Central memory CD8-positive, alpha-beta T cell (primary cell): ENCODE data around the gene PNKD.
A peak's percentile ranks its signal among the peaks of the same experiment; 100 is the strongest.

Experiments used
- ATAC-seq: fragments of 150-1000 bp; cut with Tn5 transposase; replicated peaks from 2 replicates; pipeline ENCODE4 v1.10.0; 2022; ENCODE audit warnings: mild to moderate bottlenecking, moderate FRiP score, moderate number of reproducible peaks; ENCODE audit not compliant: poor library complexity, severe bottlenecking; ENCODE audit errors: extremely low read depth
- DNase-seq, 2 donors: peaks; one replicate each; pipeline ENCODE4 v3.0.0; 2021; ENCODE audit warnings: low spot score in 2 of 2
- H3K27ac Mint-ChIP-seq: one replicate; pipeline ENCODE4 v1.8.0; 2022; ENCODE audit warnings: low read depth, mild to moderate bottlenecking, moderate library complexity, mixed read lengths
- H3K27me3 Mint-ChIP-seq: one replicate; pipeline ENCODE4 v1.8.0; 2022; ENCODE audit warnings: mixed read lengths
- H3K36me3 Mint-ChIP-seq: one replicate; pipeline ENCODE4 v1.8.0; 2022; ENCODE audit warnings: mild to moderate bottlenecking, moderate library complexity, mixed read lengths; ENCODE audit not compliant: insufficient read depth
- H3K4me1 Mint-ChIP-seq: one replicate; pipeline ENCODE4 v1.8.0; 2022; ENCODE audit warnings: mixed read lengths
- H3K4me3 Mint-ChIP-seq: one replicate; pipeline ENCODE4 v1.8.0; 2022; ENCODE audit warnings: mild to moderate bottlenecking, moderate library complexity, mixed read lengths
- H3K9me3 Mint-ChIP-seq: one replicate; pipeline ENCODE4 v1.8.0; 2022; ENCODE audit warnings: mixed read lengths

PNKD gene

DNA sequence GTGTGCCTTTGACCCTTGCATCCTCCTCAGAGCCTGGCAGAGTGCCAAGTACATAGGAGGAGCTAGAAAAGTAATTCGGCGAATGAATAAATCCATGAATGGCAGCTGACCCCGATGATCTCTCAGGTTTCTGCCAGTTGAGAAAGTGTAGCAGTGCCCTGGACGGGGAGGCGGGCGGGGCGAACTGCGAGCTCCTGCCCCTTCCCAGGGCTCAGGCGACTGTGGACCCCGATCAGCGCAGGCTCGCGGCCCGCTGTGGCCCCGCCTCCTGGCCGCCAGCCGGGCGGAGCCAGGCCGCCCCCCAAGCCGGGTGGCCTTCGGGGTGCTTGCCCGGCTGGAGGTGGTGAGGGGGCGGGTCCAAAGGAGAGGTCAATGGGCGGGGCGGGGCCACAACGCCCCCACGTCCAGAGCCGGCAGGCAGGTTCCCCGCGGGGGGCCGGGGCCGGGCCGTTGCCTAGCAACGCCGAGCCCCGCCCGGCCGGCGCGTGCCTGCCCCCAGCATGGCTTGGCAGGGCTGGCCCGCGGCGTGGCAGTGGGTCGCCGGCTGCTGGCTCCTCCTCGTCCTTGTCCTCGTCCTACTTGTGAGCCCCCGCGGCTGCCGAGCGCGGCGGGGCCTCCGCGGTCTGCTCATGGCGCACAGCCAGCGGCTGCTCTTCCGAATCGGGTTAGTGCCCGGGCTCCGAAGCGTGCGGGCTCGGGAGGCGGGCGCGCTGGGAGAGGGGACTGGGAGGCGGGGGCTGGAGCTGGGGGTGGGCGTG is 52.6 kb downstream of the PNKD start:
- ATAC-seq, result peak; percentile 71
- Mint-ChIP-seq H3K27me3 (peaks cover 10% of the 10 kb centered on the region), H3K9me3 (no peaks in the 10 kb centered on the region)

DNA sequence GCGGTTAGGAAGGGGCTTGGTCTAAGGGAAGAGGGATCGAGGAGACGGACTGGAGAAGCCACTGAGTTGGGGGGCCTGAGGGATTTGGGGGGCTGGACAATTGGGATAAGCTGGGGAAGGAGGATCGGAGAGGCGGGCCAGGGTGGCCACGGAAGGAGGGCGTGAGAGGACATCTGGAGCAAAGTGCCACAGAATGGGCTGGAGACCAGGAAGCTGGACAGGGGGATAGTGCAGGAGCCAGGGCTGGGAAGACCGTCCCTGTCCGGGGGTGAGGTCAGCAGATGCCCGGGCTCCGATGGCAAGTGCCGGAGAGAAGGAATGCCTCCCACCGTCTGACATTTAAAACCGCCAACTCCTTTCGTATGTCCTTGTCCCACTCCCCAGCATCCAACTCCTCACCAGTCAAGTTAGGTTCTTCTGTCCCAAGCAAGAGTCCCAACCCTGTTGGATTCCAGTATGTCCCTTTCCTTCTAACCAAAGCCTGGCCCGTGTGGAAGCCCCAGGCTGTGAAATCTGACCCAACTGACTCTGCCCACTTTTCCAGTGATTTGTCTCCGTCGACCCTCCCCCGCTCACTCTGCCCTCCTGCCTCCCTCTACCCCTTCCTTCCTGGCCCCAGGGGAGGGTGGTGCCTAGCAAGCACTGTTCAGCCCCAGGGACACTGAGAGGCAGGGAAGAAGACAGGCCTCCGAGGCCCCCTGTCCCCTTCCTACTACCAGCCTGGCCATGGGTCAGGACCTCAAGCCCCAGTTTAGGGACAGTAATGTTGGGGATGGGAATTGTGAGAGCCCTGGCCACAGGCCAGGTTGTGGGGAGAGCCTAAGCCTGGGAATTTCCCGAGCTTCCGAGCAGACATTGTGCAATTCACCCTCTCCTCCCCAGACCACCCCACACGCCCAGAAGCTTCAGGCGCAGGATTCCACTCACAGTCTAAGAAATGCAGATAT is 53.5 kb downstream of the PNKD start:
- Mint-ChIP-seq H3K27me3 (peaks cover 10% of the 10 kb centered on the region), H3K9me3 (no peaks in the 10 kb centered on the region), H3K4me1 (peaks cover 17% of the 10 kb centered on the region), H3K4me3 (peak overlapping the region; percentile 83), H3K27ac (no peak overlapping the region), H3K36me3 (no peaks in the 10 kb centered on the region)
- DNase-seq (no peak), ATAC-seq (no peak)

More for the DNA sequence above, 52.6 kb downstream of the PNKD start:
- peak overlapping the region; percentile 83 for H3K4me3 Mint-ChIP-seq
- no peak overlapping the region for H3K27ac Mint-ChIP-seq
- DNase-seq, result no peak
- H3K36me3 Mint-ChIP-seq, result no peaks in the 10 kb centered on the region
- H3K4me1 Mint-ChIP-seq, result peaks cover 18% of the 10 kb centered on the region

DNA sequence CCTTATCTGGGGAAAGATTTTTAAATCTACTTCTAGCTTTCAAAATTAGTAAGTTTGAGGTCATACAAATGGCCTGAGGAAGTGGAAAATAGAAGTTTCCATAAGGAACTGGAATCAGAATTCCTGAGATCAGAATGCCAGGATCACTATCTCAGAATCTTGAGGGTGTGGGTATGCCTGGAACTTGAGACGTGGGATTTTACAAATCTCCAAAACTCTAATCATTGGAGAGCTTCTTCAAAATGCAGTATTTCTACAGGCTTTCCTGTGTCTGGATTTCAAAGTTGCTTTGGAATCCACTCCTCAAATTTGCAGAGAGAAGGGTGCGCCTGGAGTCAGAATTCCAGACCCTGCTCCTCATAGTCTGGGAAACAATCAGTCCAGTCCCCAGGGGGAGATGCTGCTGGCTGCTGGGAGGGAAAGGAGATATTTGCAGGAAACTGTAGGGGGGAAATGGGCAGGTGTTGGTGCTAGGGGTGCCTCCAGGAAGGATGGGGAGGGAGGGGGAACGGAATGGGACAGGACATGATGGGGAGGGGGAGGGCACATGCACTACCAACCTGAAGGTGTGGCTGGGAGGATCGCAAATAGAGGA is 55.3 kb downstream of the PNKD start:
- Mint-ChIP-seq H3K27me3 (peaks cover 10% of the 10 kb centered on the region), H3K36me3 (no peaks in the 10 kb centered on the region), H3K4me1 (peaks cover 17% of the 10 kb centered on the region), H3K9me3 (no peaks in the 10 kb centered on the region), H3K27ac (no peak overlapping the region), H3K4me3 (no peak overlapping the region)
- DNase-seq, result no peak
- ATAC-seq, result no peak

DNA sequence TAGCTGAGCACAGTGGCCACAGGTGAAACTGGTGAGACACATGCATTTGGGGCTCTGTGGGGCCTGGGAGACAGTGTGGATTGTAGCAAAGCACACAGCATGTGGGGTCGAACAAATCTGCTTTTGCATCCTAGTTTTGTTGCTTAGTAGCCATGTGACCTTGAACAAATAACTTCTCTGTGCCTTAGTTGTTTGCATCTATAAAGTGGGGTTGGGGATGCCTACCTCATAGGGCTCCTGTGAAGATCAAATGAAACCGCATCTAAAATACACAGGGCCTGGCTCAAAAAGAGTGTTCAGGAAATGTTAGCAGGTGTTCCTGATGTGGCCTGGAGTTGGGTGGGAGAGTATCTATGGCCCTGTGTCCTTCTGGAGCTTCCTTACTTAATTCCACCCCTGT is 56.0 kb downstream of the PNKD start:
- DNase-seq, result no peak
- H3K4me1 Mint-ChIP-seq, result peaks cover 17% of the 10 kb centered on the region
- H3K4me3 Mint-ChIP-seq, result no peak overlapping the region
- peaks cover 10% of the 10 kb centered on the region for H3K27me3 Mint-ChIP-seq
- ATAC-seq, result no peak
- H3K36me3 Mint-ChIP-seq, result no peaks in the 10 kb centered on the region
- H3K27ac Mint-ChIP-seq, result no peak overlapping the region
- H3K9me3 Mint-ChIP-seq, result no peaks in the 10 kb centered on the region

DNA sequence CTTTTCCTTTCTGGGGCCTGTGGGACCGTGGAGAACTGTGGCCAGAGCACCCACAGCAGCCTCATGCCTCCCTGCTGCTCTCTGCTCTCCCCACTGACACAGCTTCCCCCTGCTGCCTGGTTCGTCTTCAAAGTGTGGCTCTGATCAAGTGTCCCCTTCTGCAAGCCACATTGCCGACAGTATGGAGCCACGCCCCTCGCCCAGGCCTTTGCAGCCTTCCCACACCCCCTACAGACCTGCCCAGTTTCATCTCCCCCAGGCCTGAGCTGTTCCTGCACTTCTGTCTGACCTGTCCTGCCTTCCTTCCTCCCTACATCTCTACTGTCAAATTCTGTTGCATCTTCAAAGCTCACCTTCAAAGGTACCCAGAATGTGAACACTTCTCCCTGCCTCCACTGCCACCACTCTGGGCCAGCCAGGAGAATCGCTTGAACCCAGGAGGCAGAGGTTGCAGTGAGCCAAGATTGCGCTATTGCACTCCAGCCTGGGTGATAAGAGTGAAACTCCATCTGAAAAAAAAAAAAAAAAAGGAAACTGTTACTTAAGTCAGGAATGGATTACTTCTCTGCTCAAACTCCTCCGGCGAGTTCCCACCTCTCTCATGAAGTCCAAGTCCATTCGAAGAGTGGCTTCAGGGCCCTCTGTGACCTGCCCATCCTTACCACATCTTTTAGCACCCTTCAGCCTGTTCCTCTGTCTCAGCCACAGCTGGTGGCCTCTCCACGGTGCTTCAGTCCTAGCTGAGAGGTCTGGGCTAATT is 57.3 kb downstream of the PNKD start:
- Mint-ChIP-seq H3K4me1 (peaks cover 10% of the 10 kb centered on the region), H3K4me3 (no peak overlapping the region)

DNA sequence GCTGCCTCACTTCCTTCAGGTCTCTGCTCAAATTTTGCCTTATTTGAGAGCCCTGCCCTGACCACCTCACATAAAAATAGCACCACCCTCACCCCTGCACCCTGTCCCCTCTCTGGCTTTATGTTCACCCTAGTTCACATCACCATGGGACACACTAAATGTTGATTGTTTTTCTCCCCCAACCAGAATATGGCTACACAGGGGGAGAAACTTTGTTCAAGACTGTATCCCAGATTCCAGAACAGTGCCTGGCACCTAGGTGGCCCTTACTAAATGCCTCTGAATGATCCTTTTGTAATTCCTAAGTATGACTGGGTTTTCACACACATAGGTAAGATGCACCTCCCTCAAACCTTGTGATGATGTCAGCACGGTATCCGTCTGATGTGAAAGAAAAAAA is 58.0 kb downstream of the PNKD start:
- Mint-ChIP-seq H3K9me3 (no peaks in the 10 kb centered on the region), H3K4me3 (no peak overlapping the region), H3K27me3 (peaks cover 10% of the 10 kb centered on the region), H3K36me3 (no peaks in the 10 kb centered on the region), H3K4me1 (peaks cover 8% of the 10 kb centered on the region), H3K27ac (no peak overlapping the region)
- ATAC-seq (no peak), DNase-seq (no peak)

More for the DNA sequence above, 57.3 kb downstream of the PNKD start:
- Mint-ChIP-seq H3K27ac (no peak overlapping the region), H3K36me3 (no peaks in the 10 kb centered on the region), H3K9me3 (no peaks in the 10 kb centered on the region), H3K27me3 (peaks cover 10% of the 10 kb centered on the region)
- no peak for ATAC-seq
- no peak for DNase-seq

DNA sequence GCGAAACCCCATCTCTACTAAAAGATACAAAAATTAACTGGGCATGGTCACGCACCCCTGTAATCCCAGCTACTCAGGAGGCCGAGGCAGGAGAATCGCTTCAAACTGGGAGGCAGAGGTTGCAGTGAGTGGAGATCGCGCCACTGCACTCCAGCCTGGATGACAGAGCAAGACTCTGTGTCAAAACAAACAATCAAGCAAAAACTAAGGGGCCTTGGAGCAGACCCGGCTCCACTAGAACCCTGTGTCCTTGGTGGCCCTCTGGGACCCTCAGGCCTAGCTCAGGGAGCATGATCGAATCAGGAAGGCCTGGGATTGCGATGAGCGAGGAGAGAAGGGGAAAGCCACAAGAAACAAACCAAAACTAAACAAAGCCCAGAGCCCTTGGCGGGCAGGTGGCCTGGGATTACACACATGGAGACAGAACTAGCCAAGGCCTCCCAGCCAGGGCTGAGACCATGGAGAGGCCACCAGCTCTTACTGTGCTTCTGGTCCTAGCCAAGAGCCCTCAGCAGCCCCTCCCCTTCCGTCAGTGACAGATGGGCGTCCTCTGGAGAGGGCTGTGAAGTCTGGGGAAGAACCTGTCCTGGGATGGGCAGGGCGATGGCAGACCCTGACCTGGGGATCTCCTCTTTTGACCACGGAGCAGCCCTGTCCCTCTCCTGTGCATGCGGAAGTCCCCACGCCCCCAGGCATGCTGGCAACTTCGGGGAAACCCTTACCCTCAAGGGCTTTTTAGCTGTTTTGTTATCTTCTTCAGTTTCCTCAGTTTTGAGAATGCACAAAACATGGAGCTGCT is 58.9 kb downstream of the PNKD start:
- H3K9me3 Mint-ChIP-seq, result no peaks in the 10 kb centered on the region
- ATAC-seq (no peak), DNase-seq (no peak)
- H3K27ac Mint-ChIP-seq, result no peak overlapping the region
- H3K27me3 Mint-ChIP-seq, result peaks cover under 1% of the 10 kb centered on the region
- H3K4me3 Mint-ChIP-seq, result no peak overlapping the region
- no peaks in the 10 kb centered on the region for H3K36me3 Mint-ChIP-seq
- no peaks in the 10 kb centered on the region for H3K4me1 Mint-ChIP-seq

DNA sequence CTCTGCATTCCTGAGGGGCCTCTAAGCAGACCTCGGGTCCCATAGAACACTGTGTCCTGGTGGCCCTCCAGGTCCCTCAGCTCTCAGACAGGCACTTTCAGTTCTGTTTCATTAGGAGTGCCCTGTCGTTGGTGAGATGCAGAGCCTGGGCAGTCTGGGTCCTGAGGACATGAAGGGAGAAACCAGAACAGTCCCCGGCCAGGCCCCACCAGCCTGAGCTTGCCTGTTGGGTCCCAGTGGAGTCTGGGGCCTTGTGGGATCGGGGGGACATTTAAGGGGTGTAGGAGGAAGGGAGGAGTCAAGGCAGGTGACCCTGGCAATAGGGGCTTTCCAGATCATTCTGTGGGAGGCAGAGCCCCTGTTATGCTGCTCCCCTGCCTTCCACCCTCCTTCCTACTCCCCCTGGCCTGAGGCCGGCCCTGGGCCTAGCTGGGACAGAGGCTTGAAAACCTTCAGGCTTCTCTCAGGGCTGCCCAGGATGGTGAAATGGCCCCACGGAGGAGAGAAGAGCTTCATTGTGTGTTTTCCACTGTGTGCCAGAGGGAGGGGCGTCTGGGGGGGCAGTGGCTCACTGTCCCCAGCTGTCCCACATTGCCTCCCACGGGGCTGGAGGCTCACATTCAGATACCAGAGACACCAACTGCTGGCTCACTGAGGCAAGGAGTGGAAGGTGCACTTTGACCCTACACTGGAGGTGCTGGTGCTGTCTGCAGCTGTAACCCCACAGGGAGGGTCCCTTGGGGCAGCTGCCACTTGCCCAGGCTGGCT is 59.7 kb downstream of the PNKD start:
- DNase-seq (no peak), ATAC-seq (no peak)
- H3K4me1 Mint-ChIP-seq, result no peaks in the 10 kb centered on the region
- H3K4me3 Mint-ChIP-seq, result no peak overlapping the region
- no peak overlapping the region for H3K27ac Mint-ChIP-seq
- H3K9me3 Mint-ChIP-seq, result no peaks in the 10 kb centered on the region
- no peaks in the 10 kb centered on the region for H3K27me3 Mint-ChIP-seq
- no peaks in the 10 kb centered on the region for H3K36me3 Mint-ChIP-seq

DNA sequence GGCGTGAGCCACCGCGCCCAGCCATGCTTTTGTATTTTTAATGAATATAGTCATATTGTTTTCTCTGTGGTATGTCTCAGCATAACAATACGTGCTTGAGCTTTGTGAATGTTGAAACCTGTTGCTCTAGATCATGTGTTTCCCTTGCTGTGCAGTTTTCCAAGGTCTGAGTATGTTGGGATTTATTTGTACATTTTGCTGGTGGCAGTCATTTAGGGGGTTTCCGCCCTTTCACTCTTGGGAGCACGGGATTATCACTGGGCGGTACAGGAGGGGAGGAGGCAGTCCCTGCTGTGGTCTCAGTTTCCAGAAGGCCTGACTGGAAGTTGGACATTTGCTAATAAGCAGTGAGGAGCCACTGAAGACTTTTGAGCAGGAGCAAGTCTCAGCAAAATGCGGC is 61.4 kb downstream of the PNKD start:
- H3K4me3 Mint-ChIP-seq, result no peak overlapping the region
- DNase-seq (no peak), ATAC-seq (no peak)
- no peaks in the 10 kb centered on the region for H3K27me3 Mint-ChIP-seq
- H3K9me3 Mint-ChIP-seq, result no peaks in the 10 kb centered on the region
- H3K4me1 Mint-ChIP-seq, result no peaks in the 10 kb centered on the region
- H3K36me3 Mint-ChIP-seq, result no peaks in the 10 kb centered on the region
- no peak overlapping the region for H3K27ac Mint-ChIP-seq

DNA sequence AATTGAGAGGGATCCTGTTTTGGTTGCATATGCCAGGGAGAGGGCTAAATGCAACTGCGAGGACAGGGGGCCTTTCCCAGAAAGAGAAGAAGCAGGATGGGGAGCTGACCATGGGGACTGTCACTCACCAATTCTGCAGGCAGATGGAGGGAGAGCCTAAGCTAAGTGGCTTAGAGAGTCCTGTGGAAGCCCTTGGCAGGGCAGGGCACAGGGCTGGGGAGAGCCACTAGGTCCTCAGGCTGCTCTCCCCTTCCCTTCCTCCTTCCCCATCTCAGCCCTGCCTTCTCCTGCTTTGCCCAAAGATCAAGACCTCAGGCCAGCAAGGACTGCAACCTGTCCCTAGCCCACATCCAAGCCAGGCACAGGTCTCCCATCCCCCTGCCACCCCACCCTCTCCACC is 62.0 kb downstream of the PNKD start:
- Mint-ChIP-seq H3K27ac (no peak overlapping the region), H3K9me3 (no peaks in the 10 kb centered on the region), H3K4me1 (no peaks in the 10 kb centered on the region), H3K36me3 (no peaks in the 10 kb centered on the region), H3K27me3 (no peaks in the 10 kb centered on the region), H3K4me3 (no peak overlapping the region)
- ATAC-seq (no peak), DNase-seq (no peak)

DNA sequence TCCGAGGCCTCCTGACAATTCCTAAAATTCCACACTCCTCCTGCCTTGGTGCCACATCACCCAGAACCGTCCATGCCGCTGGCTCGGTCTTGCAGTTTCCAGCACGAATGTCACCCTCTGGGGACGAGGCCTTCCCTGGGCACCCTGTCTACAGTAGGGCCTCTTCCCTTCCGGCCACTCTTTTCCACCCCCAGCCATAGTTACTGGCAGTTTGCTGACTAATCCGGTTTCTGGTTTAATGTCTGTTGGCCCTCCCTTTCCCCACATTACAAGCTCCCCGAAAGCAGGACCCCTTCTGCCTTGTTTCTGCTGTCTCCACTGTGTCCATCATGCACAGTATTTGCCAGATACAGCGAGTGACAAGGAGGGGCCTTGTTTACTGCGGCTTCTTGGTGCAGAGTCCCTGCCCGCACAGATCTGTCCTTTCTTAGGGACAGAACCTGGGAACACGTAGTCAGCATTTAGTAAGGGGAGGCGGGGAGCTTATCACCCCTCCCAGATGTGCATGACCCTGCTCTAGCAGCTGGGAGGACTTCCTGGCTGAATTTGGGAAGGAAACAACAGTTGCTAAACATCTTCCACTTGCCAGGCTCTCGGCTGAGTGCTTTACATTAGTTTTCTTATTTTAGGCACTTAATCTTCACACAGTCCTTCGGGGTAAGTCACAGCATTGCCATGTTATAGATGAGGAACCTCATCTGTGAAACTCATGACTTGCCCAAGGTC is 62.8 kb downstream of the PNKD start:
- H3K27ac Mint-ChIP-seq, result no peak overlapping the region
- H3K36me3 Mint-ChIP-seq, result no peaks in the 10 kb centered on the region
- ATAC-seq (no peak), DNase-seq (no peak)
- H3K27me3 Mint-ChIP-seq, result no peaks in the 10 kb centered on the region
- no peaks in the 10 kb centered on the region for H3K9me3 Mint-ChIP-seq
- H3K4me3 Mint-ChIP-seq, result no peak overlapping the region
- H3K4me1 Mint-ChIP-seq, result no peaks in the 10 kb centered on the region
